GM13976 (cell line): ENCODE results near the gene SLC30A1.
A peak's percentile ranks its signal among the peaks of the same experiment; 100 is the strongest.
"Not testable (repeated sequence)": the region's sequence is repeated elsewhere in the genome, so short reads cannot be mapped to it uniquely, and the experiment has no call there.

Experiments
- DNase-seq: peaks from one replicate; pipeline ENCODE4 v3.0.0; 2012; ENCODE audit warnings: low spot score
- in situ Hi-C: fragments of 300-500 bp; cut with MboI; formaldehyde crosslinking; loops from one replicate; pipeline ENCODE4 v1.12.0; 2022; ENCODE audit warnings: low sequenced_read_pairs, mixed read lengths, inconsistent platforms; ENCODE audit not compliant: unreplicated experiment
- TF ChIP-seq, protein P1 (sequence below): IDR thresholded peaks from 2 replicates; pipeline ENCODE4 v1.5.1; 2012; ENCODE audit warnings: borderline replicate concordance, mild to moderate bottlenecking; ENCODE audit not compliant: insufficient read depth; ENCODE audit errors: extremely low read depth, missing control alignments, control extremely low read depth

Gene SLC30A1

GRCh38 chr1:211577277-211577818, 1.6 kb downstream of the SLC30A1 start:
- in situ Hi-C loops = no loop called here
- no peak for DNase-seq
- TF ChIP-seq, protein P1, sequence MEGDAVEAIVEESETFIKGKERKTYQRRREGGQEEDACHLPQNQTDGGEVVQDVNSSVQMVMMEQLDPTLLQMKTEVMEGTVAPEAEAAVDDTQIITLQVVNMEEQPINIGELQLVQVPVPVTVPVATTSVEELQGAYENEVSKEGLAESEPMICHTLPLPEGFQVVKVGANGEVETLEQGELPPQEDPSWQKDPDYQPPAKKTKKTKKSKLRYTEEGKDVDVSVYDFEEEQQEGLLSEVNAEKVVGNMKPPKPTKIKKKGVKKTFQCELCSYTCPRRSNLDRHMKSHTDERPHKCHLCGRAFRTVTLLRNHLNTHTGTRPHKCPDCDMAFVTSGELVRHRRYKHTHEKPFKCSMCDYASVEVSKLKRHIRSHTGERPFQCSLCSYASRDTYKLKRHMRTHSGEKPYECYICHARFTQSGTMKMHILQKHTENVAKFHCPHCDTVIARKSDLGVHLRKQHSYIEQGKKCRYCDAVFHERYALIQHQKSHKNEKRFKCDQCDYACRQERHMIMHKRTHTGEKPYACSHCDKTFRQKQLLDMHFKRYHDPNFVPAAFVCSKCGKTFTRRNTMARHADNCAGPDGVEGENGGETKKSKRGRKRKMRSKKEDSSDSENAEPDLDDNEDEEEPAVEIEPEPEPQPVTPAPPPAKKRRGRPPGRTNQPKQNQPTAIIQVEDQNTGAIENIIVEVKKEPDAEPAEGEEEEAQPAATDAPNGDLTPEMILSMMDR = no peak

- TF ChIP-seq, protein P1 = no peak
- in situ Hi-C loops = no loop called here
- no peak for DNase-seq
These were observed 2.2 kb downstream of the SLC30A1 start for GRCh38 chr1:211576717-211577116.

GRCh38 chr1:211574705-211575104, 4.3 kb downstream of the SLC30A1 start:
- in situ Hi-C loops = no loop called here
- TF ChIP-seq, protein P1 = no peak
- no peak for DNase-seq

DNA sequence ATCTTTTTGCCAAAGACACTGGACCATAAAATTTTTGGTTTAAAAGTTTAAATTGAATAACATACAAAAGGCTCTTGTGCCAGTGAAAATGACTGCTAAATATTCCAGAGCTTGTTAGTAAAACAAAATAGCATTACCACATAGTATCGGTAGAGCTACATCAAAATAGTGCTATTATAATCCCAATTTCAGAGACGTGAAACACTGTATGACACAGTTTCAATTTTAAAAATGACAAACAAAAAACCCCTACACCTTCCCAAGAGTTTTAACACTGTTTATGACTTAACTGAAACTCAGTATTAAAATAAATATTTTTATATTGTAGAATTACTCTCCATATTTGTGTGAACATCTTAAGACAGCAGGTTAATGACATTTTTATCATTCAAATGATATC, 7.0 kb downstream of the SLC30A1 start:
- in situ Hi-C loops = no loop called here
- no peak for DNase-seq
- TF ChIP-seq, protein P1 = no peak

DNA sequence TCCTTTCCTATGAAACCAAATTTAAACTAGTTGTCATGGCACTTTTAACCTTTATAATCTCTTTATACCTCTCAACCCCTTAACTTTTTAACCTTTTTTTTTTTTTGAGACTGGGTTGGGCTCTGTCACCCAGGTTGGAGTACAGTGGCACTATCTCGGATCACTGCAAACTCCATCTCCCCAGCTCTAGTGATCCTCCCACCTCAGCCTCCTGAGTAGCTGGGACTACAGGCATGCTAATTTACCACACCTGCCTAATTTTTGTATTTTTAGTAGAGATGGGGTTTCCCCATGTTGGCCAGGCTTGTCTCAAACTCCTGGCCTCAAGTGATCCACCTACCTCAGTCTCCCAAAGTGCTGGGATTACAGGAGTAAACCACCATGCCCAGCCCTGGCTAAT, 8.6 kb downstream of the SLC30A1 start:
- in situ Hi-C loops, DNase-seq: not testable (repeated sequence)

DNA sequence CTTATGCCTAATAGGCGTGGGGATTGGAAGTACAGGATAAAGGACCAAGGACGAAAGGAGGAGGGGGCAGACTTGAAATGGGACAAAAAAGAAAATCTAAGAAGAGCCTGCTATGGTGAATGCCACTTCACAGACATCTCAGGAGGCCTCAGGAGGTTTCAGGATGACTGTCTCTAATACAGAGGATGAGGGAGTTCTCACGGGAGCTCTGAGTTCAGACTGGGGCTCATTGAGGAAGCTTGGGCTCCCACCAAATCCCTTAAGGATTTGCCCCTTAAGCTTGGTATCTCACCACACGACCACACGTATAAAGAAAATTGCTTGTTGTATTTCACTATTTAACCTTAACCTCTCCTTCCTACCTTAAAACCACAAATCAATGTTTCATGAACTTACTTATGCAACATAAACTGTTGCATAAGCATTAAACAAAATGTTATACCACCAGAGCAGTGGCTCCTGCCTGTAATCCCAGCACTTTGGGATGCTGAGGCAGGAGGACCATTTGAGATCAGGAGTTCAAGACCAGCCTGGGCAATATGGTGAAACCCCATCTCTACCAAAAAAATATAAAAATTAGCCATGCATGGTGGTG, 12.4 kb downstream of the SLC30A1 start:
- peak; percentile 59 for DNase-seq
- in situ Hi-C loops = no loop called here
- TF ChIP-seq, protein P1 = no peak

GRCh38 chr1:211564084-211564483, 14.9 kb downstream of the SLC30A1 start:
- DNase-seq = no peak
- TF ChIP-seq, protein P1 = no peak
- in situ Hi-C loops = no loop called here
